ENCODE results near the gene ANXA2. TPM values are rescaled to one million over a fixed set of nuclear protein-coding genes. Genes with fewer than 3 reads are reported as not detected.
A peak's percentile ranks its signal among the peaks of the same experiment; 100 is the strongest.
"Not testable (repeated sequence)": the region's sequence is repeated elsewhere in the genome, so short reads cannot be mapped to it uniquely, and the experiment has no call there.

Gene ANXA2
- polyA plus RNA-seq, 1 donor (not counting 4 experiments of a cell fraction or from before 2014, with no cell fraction given), result 11,017 TPM

DNA sequence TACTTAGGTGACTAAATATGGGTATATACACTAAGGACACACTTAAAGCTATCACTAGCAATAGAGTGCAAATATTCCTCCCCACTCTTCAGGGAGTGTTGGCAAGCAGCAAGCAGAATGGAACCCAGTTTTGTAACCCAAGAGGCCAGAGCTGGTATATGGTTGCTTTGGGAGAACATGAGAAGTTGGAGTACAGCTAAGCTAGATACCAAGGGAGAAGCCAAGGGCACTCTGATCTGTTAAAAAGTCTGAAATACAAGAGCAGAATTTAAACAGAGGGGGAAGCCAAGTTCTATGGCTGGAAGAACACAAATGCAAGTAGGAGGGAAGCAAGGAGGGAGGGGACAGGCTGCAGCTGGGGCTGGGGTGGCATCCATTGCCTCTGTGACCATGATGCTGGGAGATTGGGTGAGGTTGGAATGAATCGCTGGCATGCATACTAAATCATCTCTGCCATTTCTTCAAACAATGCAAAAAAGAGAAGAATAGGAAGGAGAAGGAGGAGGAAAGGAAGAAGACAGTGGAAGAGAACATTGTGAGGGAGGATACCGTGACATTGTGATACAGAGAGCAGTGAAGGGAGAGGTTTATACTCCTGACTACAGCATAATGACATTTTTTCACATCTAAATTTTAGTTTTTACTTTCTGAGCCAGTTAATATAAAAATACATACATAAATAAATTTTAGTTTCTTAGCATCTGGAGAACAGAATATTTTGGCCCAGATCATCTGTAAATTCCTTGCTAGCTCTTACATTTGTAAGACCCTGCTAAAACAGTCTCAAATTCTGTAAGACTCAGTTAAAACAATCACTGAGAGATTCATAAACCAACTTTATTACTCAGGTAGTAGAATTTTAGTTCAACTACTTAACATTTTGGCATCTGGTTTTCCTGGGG is 9.0 kb upstream of the ANXA2 start:
- no peaks in the 10 kb centered on the region for H4K20me1 ChIP-seq (ENCODE audit: control insufficient read depth, extremely low read depth, insufficient read depth, low read length)
- dilution Hi-C loops (cut with MboI; ENCODE audit: extremely low pct_ligation_motif_present, low sequenced_read_pairs), result no loop called here
- H3K9ac ChIP-seq (ENCODE audit: control insufficient read depth, extremely low read depth, insufficient read depth, low read length), result peak overlapping the region; percentile 84
- no peaks in the 10 kb centered on the region for H3K9me3 ChIP-seq (ENCODE audit: control insufficient read depth, low read depth, low read length)
- H3K27me3 ChIP-seq (ENCODE audit: control insufficient read depth, extremely low read depth, insufficient read depth, low read length), result no peaks in the 10 kb centered on the region
- TF ChIP-seq, protein P1, sequence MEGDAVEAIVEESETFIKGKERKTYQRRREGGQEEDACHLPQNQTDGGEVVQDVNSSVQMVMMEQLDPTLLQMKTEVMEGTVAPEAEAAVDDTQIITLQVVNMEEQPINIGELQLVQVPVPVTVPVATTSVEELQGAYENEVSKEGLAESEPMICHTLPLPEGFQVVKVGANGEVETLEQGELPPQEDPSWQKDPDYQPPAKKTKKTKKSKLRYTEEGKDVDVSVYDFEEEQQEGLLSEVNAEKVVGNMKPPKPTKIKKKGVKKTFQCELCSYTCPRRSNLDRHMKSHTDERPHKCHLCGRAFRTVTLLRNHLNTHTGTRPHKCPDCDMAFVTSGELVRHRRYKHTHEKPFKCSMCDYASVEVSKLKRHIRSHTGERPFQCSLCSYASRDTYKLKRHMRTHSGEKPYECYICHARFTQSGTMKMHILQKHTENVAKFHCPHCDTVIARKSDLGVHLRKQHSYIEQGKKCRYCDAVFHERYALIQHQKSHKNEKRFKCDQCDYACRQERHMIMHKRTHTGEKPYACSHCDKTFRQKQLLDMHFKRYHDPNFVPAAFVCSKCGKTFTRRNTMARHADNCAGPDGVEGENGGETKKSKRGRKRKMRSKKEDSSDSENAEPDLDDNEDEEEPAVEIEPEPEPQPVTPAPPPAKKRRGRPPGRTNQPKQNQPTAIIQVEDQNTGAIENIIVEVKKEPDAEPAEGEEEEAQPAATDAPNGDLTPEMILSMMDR (optimal IDR thresholded peaks at IDR 0.05 in 1 of 3, IDR thresholded peaks at IDR 0.05 in 1 of 3, conservative IDR thresholded peaks at IDR 0.05 in 1 of 3; ENCODE audit: extremely low read depth in 1 of 3, insufficient read depth in 2 of 3, low read length in 3 of 3), result no peak
- no peak for TF ChIP-seq EZH2 (IDR thresholded peaks at IDR 0.05; ENCODE audit: low read length)
- peaks cover 41% of the 10 kb centered on the region for H3K4me1 ChIP-seq (ENCODE audit: control insufficient read depth, extremely low read depth, insufficient read depth, low read length)
- FAIRE-seq (no peak), DNase-seq (ENCODE audit: low read depth, low spot score) (no peak)
- peak overlapping the region; percentile 86 for H3K27ac ChIP-seq (ENCODE audit: control insufficient read depth, insufficient read depth, low read length)
- no peaks in the 10 kb centered on the region for H3K36me3 ChIP-seq (ENCODE audit: control insufficient read depth in 2 of 2, extremely low read depth in 1 of 2, insufficient read depth in 2 of 2, low read length in 2 of 2)
- H2AFZ ChIP-seq (ENCODE audit: control insufficient read depth, low read length), result no peak overlapping the region
- no peaks in the 10 kb centered on the region for H3K9me1 ChIP-seq (ENCODE audit: control insufficient read depth, extremely low read depth, insufficient read depth, low read length)
- H3K4me3 ChIP-seq (ENCODE audit: control insufficient read depth in 2 of 3, extremely low read depth in 1 of 3, insufficient read depth in 2 of 3, low read depth in 1 of 3, low read length in 3 of 3), result peak overlapping the region in 1 of 3 experiments; percentile 44
- no peaks in the 10 kb centered on the region for H3K79me2 ChIP-seq (ENCODE audit: control insufficient read depth, insufficient read depth, low read length)
- peak overlapping the region; percentile 66 for H3K4me2 ChIP-seq (ENCODE audit: control insufficient read depth, extremely low read depth, insufficient read depth, low read depth, low read length)

DNA sequence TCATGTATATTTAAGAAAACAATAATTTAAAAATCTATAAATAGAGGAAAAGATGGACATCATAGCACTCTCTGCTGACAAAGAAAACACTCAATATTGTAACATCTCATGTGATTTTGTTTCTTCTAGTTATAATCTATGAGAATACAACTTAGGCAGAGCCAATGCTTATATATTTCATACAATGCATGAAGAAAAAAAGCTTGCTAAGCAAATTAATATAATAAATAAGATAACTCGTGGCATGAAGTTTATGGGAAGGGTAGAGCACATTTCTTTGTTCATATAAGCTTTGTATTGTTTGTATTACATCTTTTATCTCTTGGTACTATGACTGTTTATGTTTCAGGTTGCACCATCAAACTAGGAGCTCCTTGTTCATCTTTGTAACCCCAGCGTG is 7.6 kb upstream of the ANXA2 start:
- Histone ChIP-seq H3K4me2 (ENCODE audit: control insufficient read depth, extremely low read depth, insufficient read depth, low read depth, low read length) (no peak overlapping the region), H3K79me2 (ENCODE audit: control insufficient read depth, insufficient read depth, low read length) (no peaks in the 10 kb centered on the region), H2AFZ (ENCODE audit: control insufficient read depth, low read length) (no peak overlapping the region), H3K9me1 (ENCODE audit: control insufficient read depth, extremely low read depth, insufficient read depth, low read length) (no peaks in the 10 kb centered on the region), H3K4me1 (ENCODE audit: control insufficient read depth, extremely low read depth, insufficient read depth, low read length) (peaks cover 49% of the 10 kb centered on the region), H3K27ac (ENCODE audit: control insufficient read depth, insufficient read depth, low read length) (no peak overlapping the region), H3K4me3 (ENCODE audit: control insufficient read depth in 2 of 3, extremely low read depth in 1 of 3, insufficient read depth in 2 of 3, low read depth in 1 of 3, low read length in 3 of 3) (no peak overlapping the region), H3K27me3 (ENCODE audit: control insufficient read depth, extremely low read depth, insufficient read depth, low read length) (no peaks in the 10 kb centered on the region), H4K20me1 (ENCODE audit: control insufficient read depth, extremely low read depth, insufficient read depth, low read length) (no peaks in the 10 kb centered on the region), H3K9ac (ENCODE audit: control insufficient read depth, extremely low read depth, insufficient read depth, low read length) (no peak overlapping the region), H3K9me3 (ENCODE audit: control insufficient read depth, low read depth, low read length) (no peaks in the 10 kb centered on the region), H3K36me3 (ENCODE audit: control insufficient read depth in 2 of 2, extremely low read depth in 1 of 2, insufficient read depth in 2 of 2, low read length in 2 of 2) (no peaks in the 10 kb centered on the region)
- FAIRE-seq, result no peak
- dilution Hi-C loops (cut with MboI; ENCODE audit: extremely low pct_ligation_motif_present, low sequenced_read_pairs), result no loop called here
- DNase-seq (ENCODE audit: low read depth, low spot score), result no peak
- TF ChIP-seq, protein P1 (optimal IDR thresholded peaks at IDR 0.05 in 1 of 3, IDR thresholded peaks at IDR 0.05 in 1 of 3, conservative IDR thresholded peaks at IDR 0.05 in 1 of 3; ENCODE audit: extremely low read depth in 1 of 3, insufficient read depth in 2 of 3, low read length in 3 of 3), result no peak
- TF ChIP-seq EZH2 (IDR thresholded peaks at IDR 0.05; ENCODE audit: low read length), result no peak

DNA sequence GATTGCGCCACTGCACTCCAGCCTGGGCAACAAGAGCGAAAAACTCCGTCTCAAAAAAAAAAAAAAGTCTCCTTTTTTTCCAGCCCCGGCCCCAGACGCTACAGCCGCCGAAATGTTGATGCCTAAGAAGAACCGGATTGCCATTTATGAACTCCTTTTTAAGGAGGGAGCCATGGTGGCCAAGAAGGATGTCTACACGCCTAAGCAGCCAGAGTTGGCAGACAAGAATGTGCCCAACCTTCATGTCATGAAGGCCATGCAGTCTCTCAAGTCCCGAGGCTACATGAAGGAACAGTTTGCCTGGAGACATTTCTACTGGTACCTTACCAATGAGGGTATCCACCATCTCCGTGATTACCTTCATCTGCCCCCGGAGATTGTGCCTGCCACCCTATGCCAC is 6.6 kb upstream of the ANXA2 start:
- H3K36me3 ChIP-seq (ENCODE audit: control insufficient read depth in 2 of 2, extremely low read depth in 1 of 2, insufficient read depth in 2 of 2, low read length in 2 of 2); dilution Hi-C loops (cut with MboI; ENCODE audit: extremely low pct_ligation_motif_present, low sequenced_read_pairs); FAIRE-seq; H3K9me3 ChIP-seq (ENCODE audit: control insufficient read depth, low read depth, low read length); H3K4me3 ChIP-seq (ENCODE audit: control insufficient read depth in 2 of 3, extremely low read depth in 1 of 3, insufficient read depth in 2 of 3, low read depth in 1 of 3, low read length in 3 of 3); H4K20me1 ChIP-seq (ENCODE audit: control insufficient read depth, extremely low read depth, insufficient read depth, low read length); DNase-seq (ENCODE audit: low read depth, low spot score); H3K79me2 ChIP-seq (ENCODE audit: control insufficient read depth, insufficient read depth, low read length); H3K27ac ChIP-seq (ENCODE audit: control insufficient read depth, insufficient read depth, low read length); H3K4me2 ChIP-seq (ENCODE audit: control insufficient read depth, extremely low read depth, insufficient read depth, low read depth, low read length); H3K9ac ChIP-seq (ENCODE audit: control insufficient read depth, extremely low read depth, insufficient read depth, low read length); H2AFZ ChIP-seq (ENCODE audit: control insufficient read depth, low read length); H3K27me3 ChIP-seq (ENCODE audit: control insufficient read depth, extremely low read depth, insufficient read depth, low read length); H3K9me1 ChIP-seq (ENCODE audit: control insufficient read depth, extremely low read depth, insufficient read depth, low read length): not testable (repeated sequence)
- H3K4me1 ChIP-seq (ENCODE audit: control insufficient read depth, extremely low read depth, insufficient read depth, low read length), result peaks cover 60% of the 10 kb centered on the region
